Occipital lobe (tissue), 2 donors: Measurements from ENCODE around the gene LSM3. TPM values are rescaled to one million over a fixed set of nuclear protein-coding genes. Genes with fewer than 3 reads are reported as not detected.

Experiments used
- DNase-seq: peaks from one replicate; lab custom pipeline; 2025; lab: John Stamatoyannopoulos, UW
- total RNA-seq: library from RNA; depleted of rRNA; stranded (reverse); fragments of >200 nt; gene quantifications from one replicate; pipeline ENCODE4 v1.2.3, GENCODE V29; 2014

Gene LSM3
- total RNA-seq, 1 donor from 2014 or later: 11.1 TPM

GRCh38 chr3:14200276-14200675 lies 21.7 kb downstream of the LSM3 start:
- no peak for DNase-seq

- no peak for DNase-seq
These were observed 22.2 kb downstream of the LSM3 start for GRCh38 chr3:14200841-14201240.

GRCh38 chr3:14201940-14202684 lies 23.5 kb downstream of the LSM3 start:
- no peak for DNase-seq

GRCh38 chr3:14202874-14203520 lies 24.4 kb downstream of the LSM3 start:
- no peak for DNase-seq

- DNase-seq: peak; percentile 41
These were observed 25.0 kb downstream of the LSM3 start for GRCh38 chr3:14203521-14204079.

GRCh38 chr3:14204515-14205284 lies 26.1 kb downstream of the LSM3 start:
- no peak for DNase-seq

- DNase-seq: no peak
These were observed 28.0 kb downstream of the LSM3 start for GRCh38 chr3:14206548-14207177.

- no peak for DNase-seq
These were observed 29.6 kb downstream of the LSM3 start for GRCh38 chr3:14208168-14208567.

- DNase-seq: no peak
These were observed 30.4 kb downstream of the LSM3 start for GRCh38 chr3:14208977-14209394.

GRCh38 chr3:14209581-14210289 lies 31.1 kb downstream of the LSM3 start:
- DNase-seq: no peak

GRCh38 chr3:14210290-14210688 lies 31.7 kb downstream of the LSM3 start:
- DNase-seq: no peak

GRCh38 chr3:14210843-14211594 lies 32.4 kb downstream of the LSM3 start:
- DNase-seq: no peak

GRCh38 chr3:14211621-14212020 lies 33.0 kb downstream of the LSM3 start:
- DNase-seq: no peak

- DNase-seq: no peak
These were observed 33.4 kb downstream of the LSM3 start for GRCh38 chr3:14212032-14212431.

GRCh38 chr3:14213066-14213774 lies 34.6 kb downstream of the LSM3 start:
- DNase-seq: no peak

GRCh38 chr3:14214764-14215163 lies 36.1 kb downstream of the LSM3 start:
- DNase-seq: no peak

- peak; percentile 80 for DNase-seq
These were observed 37.8 kb downstream of the LSM3 start for GRCh38 chr3:14216257-14217048.

GRCh38 chr3:14218355-14218754 lies 39.7 kb downstream of the LSM3 start:
- DNase-seq: no peak

- no peak for DNase-seq
These were observed 42.3 kb downstream of the LSM3 start for GRCh38 chr3:14220933-14221332.
